HG02588 (cell line): Measurements from ENCODE around the gene FOXA2.
"Not testable (repeated sequence)": the region's sequence is repeated elsewhere in the genome, so short reads cannot be mapped to it uniquely, and the experiment has no call there.

Experiments
- ATAC-seq: cut with Tn5 transposase; IDR thresholded peaks from one replicate; pipeline ENCODE4 v1.9.1; 2021; ENCODE audit warnings: mild to moderate bottlenecking, moderate library complexity; ENCODE audit not compliant: unreplicated experiment

FOXA2 gene

DNA sequence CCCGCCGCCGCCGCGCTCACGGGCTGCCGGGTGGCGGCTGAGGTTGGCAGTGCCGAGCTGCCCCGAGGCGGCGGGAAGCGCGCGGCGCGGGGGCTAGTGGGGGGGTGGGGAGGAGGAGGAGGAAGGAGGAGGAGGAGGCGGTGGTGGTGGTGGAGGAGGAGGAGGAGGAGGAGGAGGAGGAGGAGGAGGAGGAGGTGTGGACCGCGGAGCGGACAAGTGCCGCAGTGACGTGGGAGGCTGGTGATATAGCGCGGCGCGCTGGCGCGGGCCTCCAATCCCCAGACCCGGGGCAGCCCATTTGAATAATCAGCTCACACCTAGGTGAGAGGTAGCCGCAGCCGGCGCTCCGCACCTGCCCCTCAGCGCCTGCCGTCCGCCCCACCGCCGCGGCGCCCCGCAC lies at the start of gene FOXA2:
FOXA2 (minus strand) TSS at position 51 of the 400 bp plus-strand sequence. CDS start 294 bp downstream, outside the sequence.
- no peak for ATAC-seq

DNA sequence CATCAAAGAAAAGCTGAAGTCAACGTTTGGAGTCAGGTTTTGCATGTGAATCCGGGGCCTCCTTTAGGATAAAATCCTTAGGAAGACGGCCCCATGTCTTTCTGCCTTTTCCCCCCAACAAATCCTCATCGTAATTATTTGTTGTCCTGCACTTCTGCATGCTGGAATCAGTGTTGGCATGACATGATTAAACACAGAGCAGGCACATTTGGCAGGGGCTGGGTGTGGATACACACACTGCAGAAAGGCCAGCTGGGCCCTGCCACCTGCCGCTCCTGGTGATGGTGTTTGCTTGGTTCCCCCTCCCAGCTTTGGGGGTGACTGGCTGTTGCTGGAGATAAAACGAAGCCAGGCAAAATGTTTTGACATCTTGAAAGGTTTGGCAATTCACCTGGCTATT lies 46.3 kb upstream of the FOXA2 start:
- no peak for ATAC-seq

DNA sequence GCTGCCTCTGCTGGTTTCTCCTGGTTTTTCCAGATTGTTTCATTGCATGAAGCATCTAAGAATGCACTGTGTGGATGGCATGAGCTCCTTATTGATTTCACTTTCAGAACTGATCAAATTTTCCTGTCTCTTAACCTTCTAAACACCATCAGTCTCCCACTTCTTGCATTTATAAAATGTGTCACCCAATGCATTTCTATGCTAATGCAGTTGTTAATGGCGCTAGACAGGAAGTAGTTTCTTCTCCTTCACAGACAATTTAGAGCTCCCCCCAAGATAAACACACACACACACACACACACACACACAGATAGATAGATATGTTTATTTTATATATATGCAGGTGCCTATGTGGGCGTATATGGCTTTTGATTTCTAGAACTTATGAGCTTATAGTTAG lies 45.6 kb upstream of the FOXA2 start:
- ATAC-seq = no peak

DNA sequence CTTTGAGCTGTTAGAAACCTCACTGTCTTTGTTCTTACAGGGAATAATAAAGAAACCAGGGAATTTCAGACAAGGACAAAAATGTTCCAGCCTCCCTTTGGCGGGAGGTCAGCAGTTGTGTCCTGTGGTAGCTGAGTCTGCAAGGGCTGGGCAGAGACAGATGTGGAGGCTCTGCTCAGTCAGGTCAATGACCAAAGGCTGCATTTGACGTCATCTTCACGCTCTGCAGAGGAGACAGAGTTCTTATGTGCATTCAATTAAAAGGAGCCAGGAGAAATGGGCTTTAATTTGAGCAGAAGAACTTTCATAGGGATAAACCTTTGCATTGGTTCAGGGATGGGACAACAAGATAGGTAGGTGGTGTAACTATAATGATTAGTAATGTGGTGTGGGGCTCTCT lies 45.1 kb upstream of the FOXA2 start:
- no peak for ATAC-seq

DNA sequence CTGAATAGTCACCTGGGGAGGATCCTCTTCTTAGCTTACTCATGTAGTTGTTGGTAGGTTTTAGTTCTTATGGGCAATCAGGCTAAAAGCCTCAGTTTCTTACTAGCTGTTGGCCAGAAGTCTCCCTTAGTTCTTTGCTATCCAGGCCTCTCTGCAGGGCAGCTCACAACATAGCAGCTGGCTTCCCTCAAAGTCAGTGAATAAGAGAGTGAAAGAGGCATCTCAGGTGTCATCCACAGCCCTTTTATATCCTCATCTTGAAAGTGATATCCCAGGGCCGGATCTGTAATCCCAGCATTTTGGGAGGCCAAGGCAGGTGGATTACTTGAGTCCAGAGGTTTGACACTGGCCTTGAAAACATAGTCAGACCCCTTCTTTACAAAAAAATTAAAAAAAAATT lies 42.1 kb upstream of the FOXA2 start:
- ATAC-seq = no peak

DNA sequence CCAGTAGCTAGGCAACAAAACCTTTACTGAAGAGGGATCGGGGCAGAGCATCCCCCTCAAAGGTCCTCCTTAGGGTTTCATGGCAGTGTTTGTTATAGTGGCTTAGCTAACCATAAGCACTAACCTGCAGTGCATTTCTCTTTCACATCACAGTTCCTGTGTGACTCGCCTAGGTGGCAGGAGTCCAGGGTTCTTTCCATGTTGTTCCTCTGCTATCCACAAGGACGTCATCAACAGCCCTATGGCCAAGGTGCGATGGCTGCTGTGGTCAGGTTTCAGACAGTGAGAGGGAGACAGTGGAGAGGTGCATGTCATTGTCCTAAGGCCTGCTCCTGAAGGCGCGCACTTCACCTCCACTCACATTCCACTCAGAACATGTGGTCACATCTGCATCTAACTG lies 38.8 kb upstream of the FOXA2 start:
- no peak for ATAC-seq

DNA sequence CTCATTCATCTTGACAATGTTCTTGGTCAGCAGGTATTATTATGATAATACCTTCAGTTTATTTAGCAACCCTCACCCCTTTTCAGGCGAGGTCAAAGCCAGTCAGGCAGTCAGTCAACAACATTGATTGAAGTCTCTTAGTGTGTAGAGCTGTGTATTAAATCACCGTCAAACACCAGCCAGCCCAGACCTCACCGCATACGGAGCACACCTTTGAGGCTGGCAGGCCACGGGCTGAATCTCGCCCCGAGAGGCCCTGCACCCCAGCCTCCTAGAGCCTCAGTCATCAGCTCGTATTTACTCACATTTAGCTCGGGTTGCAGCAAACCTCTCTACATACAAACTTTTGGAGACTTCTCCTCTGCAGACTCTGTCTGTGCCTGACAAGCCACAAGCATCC lies 36.0 kb upstream of the FOXA2 start:
- ATAC-seq = no peak

DNA sequence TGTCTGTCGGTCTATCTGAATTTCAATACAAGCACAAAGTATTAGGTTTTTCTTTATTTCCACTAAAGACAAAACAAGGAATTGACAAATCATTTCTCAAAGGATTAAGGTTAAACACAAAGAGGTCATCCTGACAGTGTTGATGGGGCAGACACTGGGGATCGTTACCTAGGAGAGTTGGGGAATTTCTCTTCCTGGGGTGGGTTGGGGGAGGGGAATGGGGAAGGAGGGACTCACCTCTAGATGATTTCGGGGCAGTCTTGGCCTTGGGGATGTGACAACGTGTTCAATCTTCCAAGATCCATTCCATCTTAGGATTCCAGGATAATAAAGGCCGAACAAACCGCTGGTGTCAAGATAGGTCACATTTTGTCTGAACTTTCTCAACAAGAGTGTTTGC lies 35.4 kb upstream of the FOXA2 start:
- ATAC-seq = no peak

DNA sequence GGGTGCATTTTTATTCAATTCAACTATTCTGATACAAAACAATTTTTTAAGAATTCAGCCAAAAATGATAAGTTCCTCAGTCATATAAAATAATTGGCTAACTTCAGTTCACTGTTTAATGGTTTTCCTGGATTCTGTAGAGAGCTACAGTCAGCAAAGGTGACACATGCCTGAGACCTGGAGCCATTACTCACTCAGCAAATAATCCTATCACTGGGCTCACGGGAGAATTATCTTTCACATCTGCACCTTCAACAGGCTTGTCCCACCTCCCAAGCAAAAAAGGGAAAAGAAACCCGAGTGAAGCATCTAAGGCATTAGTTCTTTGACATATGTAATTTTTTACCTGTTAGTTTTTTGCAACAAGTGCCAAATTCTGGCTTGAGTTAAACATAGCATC lies 34.9 kb upstream of the FOXA2 start:
- ATAC-seq = no peak

DNA sequence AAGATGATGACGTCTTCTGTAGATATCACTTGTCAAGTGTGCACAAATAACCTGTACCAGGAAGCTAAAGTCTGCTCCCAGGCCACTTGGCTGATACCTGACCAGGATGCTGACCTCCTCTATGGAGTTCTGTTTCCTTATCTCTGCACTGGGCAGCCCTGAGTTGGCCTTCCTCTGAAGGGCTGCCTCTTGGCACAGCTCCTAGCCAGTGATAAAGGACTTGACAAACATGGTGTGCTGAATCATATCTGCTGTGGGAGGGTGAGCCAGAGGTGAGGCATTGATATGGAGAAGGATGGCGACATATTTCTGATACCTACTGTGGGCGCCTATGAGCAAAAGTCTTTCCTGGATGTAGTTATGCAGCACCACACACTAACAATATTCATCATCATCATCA lies 32.8 kb upstream of the FOXA2 start:
- no peak for ATAC-seq

DNA sequence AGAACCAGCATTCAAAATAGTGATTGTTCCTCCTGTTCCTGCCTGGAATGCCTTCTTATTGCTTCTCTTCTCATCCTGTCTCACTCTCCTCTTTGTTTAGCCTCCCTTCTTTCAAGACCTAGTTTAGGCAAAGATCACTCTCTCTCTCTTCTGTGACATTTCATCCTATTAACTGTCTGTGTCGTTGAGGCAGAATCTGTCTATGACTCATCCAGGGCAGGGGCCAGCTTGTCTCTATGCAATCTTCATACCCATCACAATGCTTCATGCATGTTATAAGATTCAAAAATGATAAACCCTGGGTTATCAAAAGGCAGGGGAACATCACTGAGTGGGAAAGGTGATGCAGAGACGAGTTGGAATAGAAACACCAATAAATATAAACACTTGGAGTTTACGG lies 32.2 kb upstream of the FOXA2 start:
- no peak for ATAC-seq

DNA sequence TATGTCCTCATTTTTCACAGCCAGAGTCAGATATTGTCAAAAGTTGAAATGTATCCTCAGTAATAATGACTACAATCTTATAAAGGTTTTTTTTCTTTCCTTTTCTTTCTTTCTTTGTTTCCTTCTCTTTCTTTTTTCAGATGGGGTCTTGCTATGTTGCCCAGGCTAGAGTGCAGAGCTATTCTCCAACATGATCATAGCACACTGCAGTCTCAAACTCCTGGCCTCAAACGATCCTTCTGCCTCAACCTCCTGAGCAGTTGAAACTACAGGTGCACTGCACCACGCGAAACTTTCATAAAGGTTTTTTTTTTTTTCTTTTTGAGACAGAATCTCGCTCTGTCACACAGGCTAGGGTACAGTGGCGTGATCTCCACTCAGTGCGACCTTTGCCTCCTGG lies 31.1 kb upstream of the FOXA2 start:
- no peak for ATAC-seq

DNA sequence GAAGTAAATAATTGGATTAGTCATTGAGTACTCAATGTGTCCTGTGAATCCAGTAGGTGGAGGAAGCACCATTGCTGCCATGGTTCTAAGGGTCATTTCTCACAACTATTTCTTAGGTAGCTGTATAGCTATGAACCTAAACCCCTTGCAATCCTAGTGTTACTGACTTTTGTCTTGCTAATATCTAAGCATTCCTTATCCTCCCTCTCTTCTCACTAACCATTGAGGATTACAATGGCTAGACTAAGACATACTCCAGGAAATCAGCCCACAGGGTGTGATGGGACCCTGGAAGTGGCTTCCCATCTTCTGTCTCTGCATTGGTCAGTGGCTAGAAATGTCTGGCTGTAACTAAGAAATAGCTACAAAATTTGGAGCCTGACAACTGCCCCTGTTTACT lies 27.3 kb upstream of the FOXA2 start:
- no peak for ATAC-seq

DNA sequence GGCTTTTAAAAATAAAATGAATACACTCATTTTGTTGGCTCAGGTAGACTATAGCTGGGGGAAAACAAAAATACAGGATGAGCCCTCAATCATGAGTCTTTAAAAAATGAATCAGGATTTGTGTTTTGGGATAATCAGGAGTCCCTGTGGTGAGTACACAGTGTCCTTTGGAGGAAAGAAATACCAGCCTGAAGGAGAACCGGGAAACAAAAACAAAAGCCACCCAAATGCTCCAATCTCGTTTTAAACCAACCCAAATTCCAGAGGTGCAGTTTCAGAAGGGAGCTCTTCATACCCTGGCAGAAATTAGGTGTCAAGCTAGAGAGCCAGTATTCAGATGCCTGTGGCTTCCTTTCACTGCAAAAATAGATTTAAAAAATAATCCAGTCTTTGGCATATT lies 23.3 kb upstream of the FOXA2 start:
- ATAC-seq = no peak

DNA sequence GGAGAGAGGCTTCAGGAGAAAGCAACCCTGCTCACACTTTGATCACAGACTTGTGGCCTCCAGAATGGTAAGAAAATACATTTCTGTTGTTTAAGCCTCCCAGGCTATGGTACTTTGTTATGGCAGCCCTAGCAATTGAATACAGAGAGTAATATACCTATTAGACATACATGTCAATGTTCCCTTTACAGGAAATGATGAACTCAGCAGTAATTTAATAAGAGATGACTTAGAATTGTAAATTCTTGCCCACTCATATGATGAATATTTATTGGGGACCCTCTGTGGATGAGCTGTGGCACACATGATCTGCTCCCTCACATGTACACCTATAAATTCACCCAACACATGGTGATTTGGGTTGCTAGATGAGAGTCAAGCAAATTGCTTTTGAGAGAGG lies 20.4 kb upstream of the FOXA2 start:
- no peak for ATAC-seq

DNA sequence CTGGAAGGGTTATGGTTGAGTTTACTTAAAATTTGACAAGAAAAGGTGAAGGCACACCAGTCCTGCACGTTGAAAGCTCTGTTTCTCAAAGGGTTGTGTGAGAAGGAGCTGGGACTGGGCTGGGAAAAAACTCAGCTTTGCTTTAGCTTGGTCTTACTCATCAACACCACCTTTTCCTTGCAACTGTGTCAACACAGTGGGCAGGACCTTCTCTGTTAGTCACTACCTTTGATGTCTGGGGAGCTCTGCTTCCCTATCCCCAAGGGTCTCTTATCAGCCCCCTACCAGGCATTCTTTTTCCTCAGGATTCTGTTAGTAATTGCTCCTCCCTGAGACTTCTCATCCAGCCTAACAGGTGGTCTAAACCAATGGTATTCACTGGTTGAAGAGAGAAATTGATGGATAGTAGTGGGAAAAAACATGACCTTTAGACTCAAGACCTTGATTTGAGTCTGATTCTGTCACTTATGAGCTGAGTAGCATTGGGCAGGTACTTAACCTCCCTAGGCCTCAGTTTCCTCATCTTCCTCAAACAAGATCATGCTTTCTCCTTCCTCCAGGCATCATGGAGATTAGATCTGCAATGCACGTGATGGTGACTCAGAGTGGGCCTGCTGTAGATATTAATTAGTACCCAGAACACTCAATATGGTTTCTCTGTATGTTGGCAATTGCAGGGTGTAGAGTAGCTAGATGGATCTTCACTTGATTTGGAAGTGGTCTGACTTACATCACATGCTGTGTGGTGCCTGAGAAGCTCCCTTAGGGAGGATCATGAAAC lies 17.2 kb upstream of the FOXA2 start:
- no peak for ATAC-seq

DNA sequence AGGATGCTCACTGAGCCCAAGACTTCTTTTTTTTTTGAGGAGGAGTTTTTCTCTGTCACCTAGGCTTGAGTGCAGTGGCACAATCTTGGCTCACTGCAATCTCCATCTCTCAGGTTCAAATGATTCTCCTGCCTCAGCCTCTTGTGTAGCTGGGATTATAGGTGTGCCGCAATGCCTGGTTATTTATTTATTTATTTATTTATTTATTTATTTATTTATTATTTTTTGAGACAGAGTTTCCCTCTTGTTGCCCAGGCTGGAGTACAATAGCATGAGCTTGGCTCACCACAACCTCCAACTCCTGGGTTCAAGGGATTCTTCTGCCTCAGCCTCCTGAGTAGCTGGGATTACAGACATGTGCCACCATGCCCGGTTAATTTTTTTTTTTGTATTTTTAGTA lies 14.9 kb upstream of the FOXA2 start:
- not testable (repeated sequence) for ATAC-seq

DNA sequence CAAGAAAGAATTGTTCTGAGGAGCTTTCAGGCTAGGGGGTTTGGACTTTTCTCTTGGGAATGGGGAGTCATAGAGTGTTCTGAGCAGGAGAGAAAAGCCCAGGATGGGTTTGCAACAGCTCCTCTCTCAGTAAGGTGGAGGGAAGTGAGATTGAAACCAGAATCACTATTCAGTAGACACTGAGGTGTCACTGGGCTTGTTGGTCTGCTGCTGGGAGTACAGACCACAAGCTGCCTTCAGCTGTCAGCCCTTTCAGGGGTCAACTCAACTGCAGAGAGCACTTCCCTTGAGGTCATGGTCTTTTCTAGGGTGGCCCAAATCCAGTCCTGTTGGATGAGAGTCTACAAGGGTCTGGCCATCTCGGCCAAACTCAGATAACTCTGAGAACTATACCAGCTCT lies 12.9 kb upstream of the FOXA2 start:
- no peak for ATAC-seq

DNA sequence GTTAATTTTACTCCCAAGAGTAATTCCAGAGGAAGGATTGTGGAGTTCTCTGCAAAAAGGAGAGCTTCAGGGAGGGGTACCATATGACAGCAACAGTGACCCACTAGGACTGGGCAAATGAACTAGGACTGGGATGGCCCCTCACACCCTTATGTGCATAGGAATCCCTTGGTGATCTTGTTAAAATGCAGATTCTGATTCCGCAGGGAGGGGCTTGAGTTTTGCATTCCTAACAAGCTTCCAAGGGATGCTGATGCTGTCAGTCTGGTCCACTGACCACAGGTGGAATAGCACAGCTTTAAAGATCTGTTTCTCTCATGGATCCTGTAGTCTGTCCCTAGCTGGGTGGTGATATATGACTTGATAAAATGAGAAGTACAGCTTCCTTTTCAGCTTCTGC lies 6.3 kb upstream of the FOXA2 start:
- no peak for ATAC-seq

DNA sequence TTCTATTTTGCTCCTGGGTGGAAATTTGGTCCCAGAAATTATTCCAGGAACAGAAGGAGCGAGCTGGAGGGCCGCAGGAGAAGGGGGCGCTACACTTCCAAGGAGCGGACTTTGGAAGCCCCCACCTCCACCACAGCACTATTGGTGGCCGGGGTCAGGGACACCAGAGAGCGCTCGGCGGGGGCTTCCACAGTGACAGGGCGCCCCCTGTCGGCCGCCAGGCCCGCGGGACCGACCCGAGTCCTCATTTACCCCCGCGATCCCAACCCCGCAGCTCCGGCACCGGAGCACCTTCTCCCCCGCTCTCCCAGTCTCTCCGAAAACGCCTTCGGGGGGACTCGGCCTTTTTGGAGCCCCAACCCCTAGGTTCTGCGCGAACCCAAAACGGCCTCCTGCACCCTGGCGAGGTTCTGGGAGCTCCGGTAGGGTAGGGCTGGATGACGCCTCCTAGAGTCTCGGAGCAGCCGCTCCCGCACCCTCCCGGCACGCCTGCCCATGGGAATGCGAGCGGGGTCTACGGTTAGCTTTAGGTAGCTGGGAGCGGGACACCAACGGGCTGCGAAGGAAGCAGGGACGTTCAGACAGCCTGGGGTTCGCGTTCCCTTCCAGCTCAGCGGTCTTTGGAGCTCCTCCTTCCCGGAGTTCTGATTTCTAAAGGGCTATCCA lies 2.4 kb upstream of the FOXA2 start:
- no peak for ATAC-seq

DNA sequence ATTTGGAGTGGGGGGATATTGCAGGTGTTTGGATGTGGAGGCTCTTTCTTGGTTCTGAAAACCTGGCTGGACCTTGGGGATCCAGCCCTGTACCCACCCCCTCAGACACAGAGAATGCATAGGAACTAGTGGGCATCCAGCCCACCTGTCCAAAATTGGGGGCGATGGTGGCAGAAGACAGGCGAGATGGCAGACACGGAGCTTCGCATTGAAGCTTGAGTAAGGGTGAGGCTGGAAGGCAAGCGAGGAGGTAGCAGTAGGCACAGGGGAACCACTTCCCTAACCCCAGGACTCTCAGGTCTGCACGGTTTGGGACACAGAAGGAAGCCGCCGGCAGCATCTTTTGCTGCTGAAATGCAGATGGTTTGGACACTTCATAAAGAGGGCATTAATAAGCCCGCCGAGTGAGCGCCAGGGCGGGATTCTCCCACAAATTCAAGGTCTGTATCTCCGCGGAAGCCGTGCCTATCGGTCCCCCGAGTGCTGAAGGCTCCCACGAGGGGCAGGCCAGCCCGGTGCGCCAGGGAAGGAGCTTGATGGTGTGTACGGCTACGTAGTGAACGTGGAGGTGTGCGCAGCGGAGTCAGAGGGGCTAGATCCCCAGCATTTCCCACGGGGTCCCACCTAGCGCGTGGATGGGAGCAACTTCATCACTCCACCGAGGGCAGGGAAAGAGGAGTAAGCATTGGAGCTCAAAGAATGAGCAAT lies 1.6 kb upstream of the FOXA2 start:
- ATAC-seq = no peak
